Progenitor cell of endocrine pancreas (in vitro differentiated cells): ENCODE measurements around the gene SAMD4A. TPM values are rescaled to one million over a fixed set of nuclear protein-coding genes. Genes with fewer than 3 reads are reported as not detected.

Experiments used
- DNase-seq: peaks from one replicate; pipeline ENCODE4 v3.0.0; 2021; ENCODE audit warnings: low spot score; ENCODE audit not compliant: unreplicated experiment
- H3K27ac Mint-ChIP-seq: 2 replicates; pipeline ENCODE4 v1.8.0; 2021; ENCODE audit warnings: mild to moderate bottlenecking, moderate library complexity, mixed read lengths
- H3K27me3 Mint-ChIP-seq: 2 replicates; pipeline ENCODE4 v1.8.0; 2021; ENCODE audit warnings: mixed read lengths
- H3K36me3 Mint-ChIP-seq: 2 replicates; pipeline ENCODE4 v1.8.0; 2022; ENCODE audit warnings: mixed read lengths; ENCODE audit not compliant: insufficient read depth
- H3K4me1 Mint-ChIP-seq: 2 replicates; pipeline ENCODE4 v1.8.0; 2021; ENCODE audit warnings: low read depth, mixed read lengths
- H3K4me3 Mint-ChIP-seq: 2 replicates; pipeline ENCODE4 v1.8.0; 2021; ENCODE audit warnings: low read depth, mild to moderate bottlenecking, moderate library complexity, mixed read lengths
- H3K9me3 Mint-ChIP-seq: 2 replicates; pipeline ENCODE4 v1.8.0; 2021; ENCODE audit warnings: low read depth, mixed read lengths
- total RNA-seq: library from RNA; stranded (reverse); gene quantifications from 2 replicates; pipeline ENCODE4 v1.2.1, GENCODE V29; 2021
- TF ChIP-seq, protein P1 (sequence below): fragments of 200-600 bp; sonication (generic); IDR thresholded peaks from one replicate; pipeline ENCODE4 v1.5.0; 2021; ENCODE audit warnings: antibody characterized with exemption, mild to moderate bottlenecking; ENCODE audit not compliant: unreplicated experiment

The SAMD4A gene
- total RNA-seq, 1 donor from 2014 or later: 9.1 TPM

- H3K36me3 Mint-ChIP-seq: no peaks in the 10 kb centered on the region
- peaks cover 14% of the 10 kb centered on the region for H3K4me1 Mint-ChIP-seq
- DNase-seq: peak; percentile 81
- peaks cover 27% of the 10 kb centered on the region for H3K27me3 Mint-ChIP-seq
- H3K9me3 Mint-ChIP-seq: no peaks in the 10 kb centered on the region
- peak overlapping the region; percentile 95 for H3K27ac Mint-ChIP-seq
- peak overlapping the region; percentile 78 for H3K4me3 Mint-ChIP-seq
- TF ChIP-seq, protein P1, sequence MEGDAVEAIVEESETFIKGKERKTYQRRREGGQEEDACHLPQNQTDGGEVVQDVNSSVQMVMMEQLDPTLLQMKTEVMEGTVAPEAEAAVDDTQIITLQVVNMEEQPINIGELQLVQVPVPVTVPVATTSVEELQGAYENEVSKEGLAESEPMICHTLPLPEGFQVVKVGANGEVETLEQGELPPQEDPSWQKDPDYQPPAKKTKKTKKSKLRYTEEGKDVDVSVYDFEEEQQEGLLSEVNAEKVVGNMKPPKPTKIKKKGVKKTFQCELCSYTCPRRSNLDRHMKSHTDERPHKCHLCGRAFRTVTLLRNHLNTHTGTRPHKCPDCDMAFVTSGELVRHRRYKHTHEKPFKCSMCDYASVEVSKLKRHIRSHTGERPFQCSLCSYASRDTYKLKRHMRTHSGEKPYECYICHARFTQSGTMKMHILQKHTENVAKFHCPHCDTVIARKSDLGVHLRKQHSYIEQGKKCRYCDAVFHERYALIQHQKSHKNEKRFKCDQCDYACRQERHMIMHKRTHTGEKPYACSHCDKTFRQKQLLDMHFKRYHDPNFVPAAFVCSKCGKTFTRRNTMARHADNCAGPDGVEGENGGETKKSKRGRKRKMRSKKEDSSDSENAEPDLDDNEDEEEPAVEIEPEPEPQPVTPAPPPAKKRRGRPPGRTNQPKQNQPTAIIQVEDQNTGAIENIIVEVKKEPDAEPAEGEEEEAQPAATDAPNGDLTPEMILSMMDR: no peak
These were observed 1.0 kb upstream of the SAMD4A start for GRCh38 chr14:54565785-54566409.

- DNase-seq: peak; percentile 26
- TF ChIP-seq, protein P1: no peak
- peak overlapping the region; percentile 94 for H3K27ac Mint-ChIP-seq
- peaks cover 3% of the 10 kb centered on the region for H3K9me3 Mint-ChIP-seq
- peak overlapping the region; percentile 89 for H3K4me3 Mint-ChIP-seq
- peaks cover 14% of the 10 kb centered on the region for H3K4me1 Mint-ChIP-seq
- H3K36me3 Mint-ChIP-seq: peaks cover 3% of the 10 kb centered on the region
- peaks cover 26% of the 10 kb centered on the region for H3K27me3 Mint-ChIP-seq
These were observed 303 bp downstream of the SAMD4A start for GRCh38 chr14:54567224-54567638.

- TF ChIP-seq, protein P1: no peak
- peak overlapping the region; percentile 89 for H3K4me3 Mint-ChIP-seq
- peaks cover 4% of the 10 kb centered on the region for H3K36me3 Mint-ChIP-seq
- peaks cover 23% of the 10 kb centered on the region for H3K27me3 Mint-ChIP-seq
- peaks cover 6% of the 10 kb centered on the region for H3K9me3 Mint-ChIP-seq
- H3K27ac Mint-ChIP-seq: peak overlapping the region; percentile 94
- peaks cover 14% of the 10 kb centered on the region for H3K4me1 Mint-ChIP-seq
- DNase-seq: peak; percentile 41
These were observed 972 bp downstream of the SAMD4A start for GRCh38 chr14:54567639-54568561.

DNA sequence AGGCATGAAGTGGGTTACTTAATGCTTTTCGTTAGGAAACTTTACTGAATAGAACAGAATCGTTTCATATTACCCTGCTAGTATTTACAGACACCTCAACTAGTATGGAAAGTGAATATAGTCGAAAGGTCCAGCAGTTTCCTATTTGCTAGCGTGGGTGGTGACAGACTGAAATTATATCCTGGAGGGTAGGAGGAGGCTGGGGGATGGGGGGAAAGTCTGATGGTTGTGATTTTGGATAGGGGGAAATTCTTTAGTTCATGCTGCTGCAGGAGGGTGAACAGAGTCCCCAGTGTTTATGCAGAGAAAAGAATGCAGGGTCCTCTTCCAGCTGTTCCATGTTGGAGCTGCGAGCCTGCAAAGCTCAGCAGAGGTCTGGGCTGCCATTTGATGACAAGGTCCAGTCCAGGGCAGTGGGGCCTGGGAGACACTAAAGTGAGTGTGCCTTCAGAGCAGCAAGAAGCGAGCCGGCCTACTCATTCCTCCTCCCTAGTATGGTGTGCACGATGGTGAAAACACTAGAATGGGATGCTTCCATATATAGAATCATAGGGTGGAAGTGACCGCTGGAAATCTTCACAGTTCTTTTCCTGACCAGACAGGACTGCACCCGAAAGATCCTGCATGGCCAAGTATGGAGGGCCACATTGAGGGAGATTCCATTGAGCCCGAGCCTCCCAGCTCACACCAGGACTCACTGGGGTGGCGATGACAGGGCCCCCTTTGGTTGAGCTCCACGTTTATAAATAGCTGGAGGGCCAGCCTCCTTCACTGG is 2.1 kb downstream of the SAMD4A start:
- Mint-ChIP-seq H3K4me3 (peak overlapping the region; percentile 40), H3K27me3 (peaks cover 23% of the 10 kb centered on the region), H3K36me3 (peaks cover 6% of the 10 kb centered on the region), H3K9me3 (peaks cover 9% of the 10 kb centered on the region), H3K27ac (peak overlapping the region; percentile 29), H3K4me1 (peaks cover 13% of the 10 kb centered on the region)
- TF ChIP-seq, protein P1: no peak
- DNase-seq: no peak

DNA sequence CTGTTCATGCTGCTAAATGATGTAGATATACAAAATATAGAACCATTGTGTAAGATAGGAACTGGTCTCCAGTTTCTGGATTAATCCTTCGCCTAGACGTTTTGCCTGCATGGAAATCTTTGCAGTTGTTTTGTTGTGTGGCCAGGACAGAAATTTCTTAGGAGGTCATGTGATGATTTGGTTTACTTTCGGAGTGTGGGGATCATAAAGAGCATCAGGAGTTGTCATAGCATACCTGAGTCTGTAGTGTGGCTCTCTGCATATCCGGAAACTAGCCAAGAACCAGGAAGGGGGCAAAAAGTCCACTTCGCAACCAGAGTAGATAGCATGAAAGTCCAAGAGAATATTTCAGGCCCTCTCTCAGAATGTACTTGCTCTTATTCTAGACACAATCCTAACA is 3.1 kb downstream of the SAMD4A start:
- peaks cover 23% of the 10 kb centered on the region for H3K27me3 Mint-ChIP-seq
- no peak overlapping the region for H3K4me3 Mint-ChIP-seq
- peaks cover 6% of the 10 kb centered on the region for H3K4me1 Mint-ChIP-seq
- peaks cover 6% of the 10 kb centered on the region for H3K36me3 Mint-ChIP-seq
- TF ChIP-seq, protein P1: no peak
- no peak overlapping the region for H3K27ac Mint-ChIP-seq
- DNase-seq: no peak
- peaks cover 9% of the 10 kb centered on the region for H3K9me3 Mint-ChIP-seq
